ENCODE data around the gene NTHL1.

GRCh38 chr16:2029350-2029749 is 18.3 kb downstream of the NTHL1 start:
- TF ChIP-seq, protein P1, sequence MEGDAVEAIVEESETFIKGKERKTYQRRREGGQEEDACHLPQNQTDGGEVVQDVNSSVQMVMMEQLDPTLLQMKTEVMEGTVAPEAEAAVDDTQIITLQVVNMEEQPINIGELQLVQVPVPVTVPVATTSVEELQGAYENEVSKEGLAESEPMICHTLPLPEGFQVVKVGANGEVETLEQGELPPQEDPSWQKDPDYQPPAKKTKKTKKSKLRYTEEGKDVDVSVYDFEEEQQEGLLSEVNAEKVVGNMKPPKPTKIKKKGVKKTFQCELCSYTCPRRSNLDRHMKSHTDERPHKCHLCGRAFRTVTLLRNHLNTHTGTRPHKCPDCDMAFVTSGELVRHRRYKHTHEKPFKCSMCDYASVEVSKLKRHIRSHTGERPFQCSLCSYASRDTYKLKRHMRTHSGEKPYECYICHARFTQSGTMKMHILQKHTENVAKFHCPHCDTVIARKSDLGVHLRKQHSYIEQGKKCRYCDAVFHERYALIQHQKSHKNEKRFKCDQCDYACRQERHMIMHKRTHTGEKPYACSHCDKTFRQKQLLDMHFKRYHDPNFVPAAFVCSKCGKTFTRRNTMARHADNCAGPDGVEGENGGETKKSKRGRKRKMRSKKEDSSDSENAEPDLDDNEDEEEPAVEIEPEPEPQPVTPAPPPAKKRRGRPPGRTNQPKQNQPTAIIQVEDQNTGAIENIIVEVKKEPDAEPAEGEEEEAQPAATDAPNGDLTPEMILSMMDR (conservative IDR thresholded peaks at IDR 0.05 in 1 of 2, IDR thresholded peaks at IDR 0.05 in 1 of 2; ENCODE audit: low read depth in 1 of 2, low read length in 2 of 2) = no peak
- no peak for TF ChIP-seq EZH2 (IDR thresholded peaks at IDR 0.05; ENCODE audit: low read length, missing control alignments)
